MV-4-11 (cell line): ENCODE results near the gene NIPA2.
"Not testable (repeated sequence)": the region's sequence is repeated elsewhere in the genome, so short reads cannot be mapped to it uniquely, and the experiment has no call there.

ENCODE experiments used
- DNase-seq: peaks from one replicate; lab custom pipeline; 2025; lab: John Stamatoyannopoulos, UW

NIPA2 gene

DNA sequence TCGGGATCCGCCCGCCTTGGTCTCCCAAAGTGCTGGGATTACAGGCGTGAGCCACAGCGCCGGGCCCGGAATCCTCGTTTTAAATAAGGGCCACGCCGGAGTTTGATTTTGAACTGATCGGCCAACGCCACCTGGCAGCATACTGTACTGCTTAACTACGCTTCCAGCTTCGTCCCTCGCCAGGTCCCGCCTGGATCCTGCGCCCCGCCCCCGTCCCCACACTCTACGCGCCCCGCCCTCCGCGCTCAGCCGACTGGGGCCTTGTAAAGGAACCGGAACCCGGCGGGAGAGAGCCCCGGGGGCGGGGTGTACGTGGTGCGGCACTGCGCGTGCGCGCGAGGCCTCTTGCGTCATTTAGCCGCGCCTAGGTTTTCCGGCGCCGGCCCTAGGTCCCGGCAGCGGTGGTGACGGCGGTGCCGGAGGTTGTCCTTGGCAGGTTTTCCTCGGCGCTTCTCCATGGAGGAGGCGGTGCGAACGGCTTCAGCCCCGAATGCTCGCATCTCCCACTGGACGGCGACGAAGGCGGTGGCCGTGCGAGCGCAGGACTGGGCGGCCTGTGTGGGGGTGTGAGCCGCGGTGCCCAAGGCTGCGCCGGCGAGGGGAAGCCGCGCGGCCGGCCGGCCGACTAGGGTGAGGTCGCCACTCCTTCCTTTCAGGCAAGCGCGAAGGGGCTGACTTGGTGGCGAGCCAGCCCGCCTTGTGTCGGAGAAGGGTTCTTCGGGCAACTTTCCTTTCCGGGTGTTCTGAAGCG lies at the start of gene NIPA2:
NIPA2 (plus strand) TSS at position 375 of the 751 bp plus-strand sequence. CDS start 13,066 bp downstream, outside the sequence.
- DNase-seq: peak; percentile 95

- no peak for DNase-seq
Observed at GRCh38 chr15:22794063-22794462, 44.4 kb upstream of the NIPA2 start.

GRCh38 chr15:22794621-22795167 lies 43.8 kb upstream of the NIPA2 start:
- no peak for DNase-seq

- no peak for DNase-seq
Observed at GRCh38 chr15:22795206-22796063, 43.0 kb upstream of the NIPA2 start.

- no peak for DNase-seq
Observed at GRCh38 chr15:22796079-22796478, 42.4 kb upstream of the NIPA2 start.

- no peak for DNase-seq
Observed at GRCh38 chr15:22799902-22800301, 38.6 kb upstream of the NIPA2 start.

DNA sequence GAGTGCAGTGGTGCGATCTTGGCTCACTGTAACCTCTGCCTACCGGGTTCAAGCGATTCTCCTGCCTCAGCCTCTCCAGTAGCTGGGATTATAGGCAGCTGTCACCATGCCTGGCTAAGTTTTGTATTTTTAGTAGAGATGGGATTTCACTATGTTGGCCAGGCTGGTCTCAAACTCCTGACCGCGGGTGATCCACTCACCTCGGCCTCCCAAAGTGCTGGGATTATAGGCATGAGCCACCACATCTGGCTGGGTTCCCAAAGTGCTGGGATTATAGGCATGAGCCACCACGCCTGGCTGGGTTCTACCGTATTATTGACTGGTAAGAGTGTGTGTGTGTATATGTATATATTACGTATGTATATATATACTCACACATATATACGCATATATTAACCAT lies 35.5 kb upstream of the NIPA2 start:
- DNase-seq: not testable (repeated sequence)

- DNase-seq: no peak
Observed at GRCh38 chr15:22806156-22806555, 32.3 kb upstream of the NIPA2 start.

GRCh38 chr15:22806664-22807063 lies 31.8 kb upstream of the NIPA2 start:
- DNase-seq: no peak

DNA sequence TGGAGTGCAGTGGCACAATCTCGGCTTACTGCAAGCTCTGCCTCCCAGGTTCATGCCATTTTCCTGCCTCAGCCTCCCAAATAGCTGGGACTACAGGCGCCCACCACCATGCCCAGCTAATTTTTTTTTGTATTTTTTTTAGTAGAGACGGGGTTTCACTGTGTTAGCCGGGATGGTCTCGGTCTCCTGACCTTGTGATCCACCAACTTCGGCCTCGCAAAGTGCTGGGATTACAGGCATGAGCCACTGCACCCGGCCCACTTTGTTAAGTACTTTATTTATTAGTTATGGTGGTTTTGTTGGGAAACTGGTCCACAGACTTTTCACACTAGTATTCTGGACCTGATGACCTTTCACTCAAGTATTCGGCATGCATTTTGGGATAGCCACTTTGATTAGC lies 30.6 kb upstream of the NIPA2 start:
- DNase-seq: not testable (repeated sequence)

DNA sequence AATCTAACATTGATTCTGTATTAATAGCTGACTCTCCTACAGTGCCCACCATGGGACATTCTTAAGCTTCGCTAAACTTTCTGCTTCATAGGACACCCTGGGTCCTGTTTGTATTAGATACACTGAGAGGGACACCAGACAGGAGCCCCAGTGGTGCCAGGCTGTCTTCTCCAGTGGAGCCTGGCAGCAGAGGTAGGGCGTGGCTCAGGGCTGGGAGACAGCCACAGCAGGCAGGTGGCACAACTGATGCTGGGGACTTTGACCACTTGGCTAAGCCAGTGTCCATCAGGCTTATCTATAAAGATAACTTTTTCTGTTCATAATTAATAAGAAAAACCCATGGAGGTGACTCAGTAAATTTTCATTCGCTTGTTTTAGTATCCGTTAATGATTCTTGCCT lies 30.2 kb upstream of the NIPA2 start:
- DNase-seq: no peak

GRCh38 chr15:22808761-22809280 lies 29.6 kb upstream of the NIPA2 start:
- DNase-seq: no peak

DNA sequence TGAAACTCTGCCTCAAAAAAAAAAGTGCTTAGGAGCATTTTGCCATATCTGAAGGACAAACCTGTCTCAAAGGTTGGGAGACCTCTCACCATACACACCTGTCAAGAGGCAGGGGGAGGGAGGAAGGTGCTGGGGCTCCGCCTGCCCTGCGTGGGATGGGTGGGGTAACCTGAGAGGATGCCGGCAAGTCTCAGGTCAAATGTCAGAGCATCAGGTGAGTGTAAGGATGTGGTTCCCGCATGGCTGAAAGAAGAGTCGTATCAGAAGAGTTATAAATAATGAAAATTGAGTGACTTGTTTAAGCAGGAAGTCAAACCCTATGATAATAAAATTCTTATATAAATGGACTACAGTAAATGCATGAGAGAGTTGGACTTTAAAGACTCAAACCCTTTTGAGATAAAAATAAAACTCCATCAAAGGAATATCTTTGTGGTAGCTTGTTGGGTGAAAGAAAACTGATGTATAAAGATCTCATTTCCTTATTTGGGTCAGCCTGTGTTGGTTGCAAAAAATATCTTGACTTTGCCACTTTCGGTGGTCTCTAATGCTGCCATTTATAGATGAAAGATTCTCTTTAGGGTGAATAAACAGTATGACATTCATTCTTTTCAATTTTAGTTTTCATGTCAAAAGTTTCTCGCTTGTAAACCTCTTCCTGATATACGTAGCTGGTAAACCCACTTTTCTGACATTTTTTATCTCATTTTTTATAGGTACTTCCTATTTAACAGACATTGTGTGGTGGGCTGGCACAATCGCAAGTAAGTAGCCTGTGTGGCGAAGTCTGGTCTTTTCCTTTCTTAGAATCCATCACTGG lies 28.2 kb upstream of the NIPA2 start:
- no peak for DNase-seq

DNA sequence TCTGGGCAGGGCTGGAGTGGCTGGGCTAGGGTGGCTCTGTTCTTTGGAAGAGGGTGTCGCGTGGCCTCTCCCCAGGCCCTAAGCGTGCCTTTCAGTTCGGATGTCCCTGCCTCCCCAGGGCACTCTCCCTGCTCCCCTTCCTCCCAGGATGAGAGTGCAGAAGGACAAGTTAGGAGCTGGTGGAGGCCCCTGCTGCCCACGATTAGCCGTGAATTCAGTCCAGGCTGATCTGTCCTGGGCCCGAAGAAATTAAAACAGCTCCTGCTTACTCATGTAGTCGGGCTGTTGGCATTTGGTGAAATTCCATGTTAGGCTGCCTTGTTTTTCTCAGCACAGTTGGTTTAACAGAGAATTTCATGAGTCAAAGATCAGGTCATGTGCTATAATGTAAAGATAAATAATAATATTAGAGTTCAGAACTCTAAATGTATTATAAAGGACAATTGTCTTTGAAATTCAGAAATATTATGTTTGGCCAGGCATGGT lies 27.6 kb upstream of the NIPA2 start:
- no peak for DNase-seq

DNA sequence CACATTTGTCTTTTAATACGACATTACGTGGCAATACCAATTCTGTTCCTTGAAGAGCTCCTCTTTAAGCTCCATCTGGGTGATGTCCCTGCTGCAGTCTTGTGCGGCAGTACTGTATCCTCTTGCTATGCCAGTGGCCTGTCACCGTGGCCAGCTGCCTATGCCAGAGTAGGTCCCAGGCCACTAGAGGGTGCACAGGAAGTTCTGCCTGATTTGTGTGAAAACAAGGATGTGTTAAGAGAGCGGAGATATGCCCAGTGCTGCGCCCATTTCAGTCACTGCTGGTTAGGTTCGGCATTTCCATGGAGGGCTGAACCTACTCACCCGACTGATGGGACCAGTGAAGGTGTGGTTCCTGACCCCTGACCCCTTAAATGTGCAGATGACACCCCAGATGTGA lies 26.8 kb upstream of the NIPA2 start:
- DNase-seq: peak; percentile 20

DNA sequence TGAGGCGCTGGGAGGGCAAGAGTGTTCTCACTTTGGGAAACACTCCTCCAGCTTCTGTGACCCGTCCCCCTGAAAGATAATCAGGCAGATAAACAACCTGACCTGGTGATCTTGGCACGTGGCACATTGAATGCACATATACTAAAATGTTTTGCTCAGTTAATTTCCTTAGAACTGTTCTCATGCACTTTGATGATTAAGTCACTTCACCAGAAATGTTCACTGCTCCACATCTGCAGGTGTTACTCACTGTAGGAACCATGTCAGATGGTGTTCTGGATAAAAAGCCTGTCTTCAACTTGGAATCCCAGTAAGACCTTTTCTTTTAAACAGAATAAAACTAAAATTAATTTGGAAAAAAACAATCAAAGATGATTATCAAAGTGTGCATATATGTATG lies 24.6 kb upstream of the NIPA2 start:
- no peak for DNase-seq

DNA sequence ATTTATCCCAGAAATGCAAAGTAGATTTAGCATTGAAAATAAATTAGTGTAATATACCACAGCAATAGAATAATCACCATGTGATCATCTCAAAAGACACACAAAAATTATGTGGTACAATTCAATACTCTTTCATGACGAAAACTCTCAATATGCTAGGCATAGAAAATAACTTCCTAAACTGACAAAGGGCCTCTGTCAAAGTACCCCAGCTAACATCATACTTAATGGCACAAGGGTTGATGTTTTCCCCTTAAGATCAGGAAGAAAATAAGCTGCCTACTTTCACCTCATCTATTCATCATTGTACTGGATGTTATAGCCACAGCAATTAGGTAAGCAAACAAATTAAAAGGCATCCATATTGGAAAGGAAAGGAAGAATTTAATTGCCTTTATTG lies 22.7 kb upstream of the NIPA2 start:
- no peak for DNase-seq

- DNase-seq: no peak
Observed at GRCh38 chr15:22819651-22820050, 18.8 kb upstream of the NIPA2 start.

DNA sequence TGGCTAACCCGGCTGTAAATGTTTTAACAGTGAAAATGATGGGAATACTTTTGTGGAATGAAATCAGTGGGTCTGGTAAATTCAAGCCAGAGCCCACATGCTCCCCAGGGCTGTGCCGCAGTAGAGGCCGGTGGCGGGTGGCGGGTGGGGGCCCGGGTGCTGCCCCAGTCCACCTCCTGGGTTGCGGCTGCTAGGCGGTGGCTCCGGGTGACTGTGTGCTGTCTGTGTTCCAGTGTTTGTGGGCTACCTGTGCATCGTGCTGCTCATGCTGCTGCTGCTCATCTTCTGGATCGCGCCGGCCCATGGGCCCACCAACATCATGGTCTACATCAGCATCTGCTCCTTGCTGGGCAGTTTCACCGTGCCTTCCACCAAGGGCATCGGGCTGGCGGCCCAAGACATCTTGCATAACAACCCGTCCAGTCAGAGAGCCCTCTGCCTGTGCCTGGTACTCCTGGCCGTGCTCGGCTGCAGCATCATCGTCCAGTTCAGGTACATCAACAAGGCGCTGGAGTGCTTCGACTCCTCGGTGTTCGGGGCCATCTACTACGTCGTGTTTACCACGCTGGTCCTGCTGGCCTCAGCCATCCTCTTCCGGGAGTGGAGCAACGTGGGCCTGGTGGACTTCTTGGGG lies 14.9 kb upstream of the NIPA2 start:
- DNase-seq: no peak

GRCh38 chr15:22827125-22827524 lies 11.3 kb upstream of the NIPA2 start:
- DNase-seq: no peak

DNA sequence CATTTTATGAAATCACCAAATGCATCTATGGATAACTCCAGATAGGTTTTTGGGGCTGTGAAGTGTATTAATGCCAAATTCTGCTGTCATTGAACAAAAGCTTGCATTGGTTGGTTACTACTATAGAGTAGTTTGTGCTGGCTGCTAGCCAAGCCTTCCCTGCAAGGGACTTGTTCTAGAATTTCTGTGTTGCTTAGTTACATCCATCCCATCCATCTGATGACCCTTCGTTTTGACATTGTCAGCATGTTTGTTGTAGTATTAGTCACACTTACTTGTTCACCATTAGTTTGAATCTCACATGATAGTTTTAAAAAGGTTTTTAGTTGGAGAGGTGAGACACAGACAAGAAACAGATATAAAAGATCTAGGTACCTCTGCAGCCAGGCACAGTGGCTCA lies 7.0 kb upstream of the NIPA2 start:
- no peak for DNase-seq
